Measurements from ENCODE around the gene TNFSF11. TPM values are rescaled to one million over a fixed set of nuclear protein-coding genes. Genes with fewer than 3 reads are reported as not detected.
A peak's percentile ranks its signal among the peaks of the same experiment; 100 is the strongest.

The TNFSF11 gene
- total RNA-seq, 4 donors from 2014 or later: 0.76 to 5.8 TPM; not detected in 2

- DNase-seq: peak in 2 of 3 donors; percentile 36 to 77
- Histone ChIP-seq H3K36me3 (no peaks in the 10 kb centered on the region), H3K27ac (peak overlapping the region in 1 of 4 donors; percentile 0), H3K27me3 (no peaks in the 10 kb centered on the region), H3K4me1 (no peaks in the 10 kb centered on the region), H3K4me3 (no peak overlapping the region), H3K9me3 (no peaks in the 10 kb centered on the region)
- TF ChIP-seq CTCF (IDR thresholded peaks at IDR 0.05): peak; percentile 64 to 89 (median 76)
- no peak for TF ChIP-seq POLR2A (IDR thresholded peaks at IDR 0.05)
These were observed 20.7 kb downstream of the TNFSF11 start for GRCh38 chr13:42594481-42595252.

GRCh38 chr13:42595253-42595571 is 21.3 kb downstream of the TNFSF11 start:
- Histone ChIP-seq H3K27ac (no peak overlapping the region), H3K36me3 (no peaks in the 10 kb centered on the region), H3K9me3 (no peaks in the 10 kb centered on the region), H3K27me3 (no peaks in the 10 kb centered on the region), H3K4me3 (no peak overlapping the region), H3K4me1 (no peaks in the 10 kb centered on the region)
- DNase-seq: no peak
- no peak for TF ChIP-seq POLR2A (IDR thresholded peaks at IDR 0.05)
- TF ChIP-seq CTCF (IDR thresholded peaks at IDR 0.05): no peak

GRCh38 chr13:42597505-42597904 is 23.6 kb downstream of the TNFSF11 start:
- H3K4me3 ChIP-seq: no peak overlapping the region
- H3K27me3 ChIP-seq: no peaks in the 10 kb centered on the region
- H3K36me3 ChIP-seq: no peaks in the 10 kb centered on the region
- no peaks in the 10 kb centered on the region for H3K4me1 ChIP-seq
- DNase-seq: no peak
- no peaks in the 10 kb centered on the region for H3K9me3 ChIP-seq
- no peak overlapping the region for H3K27ac ChIP-seq
- TF ChIP-seq POLR2A (IDR thresholded peaks at IDR 0.05) (no peak), CTCF (IDR thresholded peaks at IDR 0.05) (no peak)

- H3K4me3 ChIP-seq: no peak overlapping the region
- DNase-seq: no peak
- no peak overlapping the region for H3K27ac ChIP-seq
- H3K4me1 ChIP-seq: no peaks in the 10 kb centered on the region
- no peaks in the 10 kb centered on the region for H3K9me3 ChIP-seq
- H3K36me3 ChIP-seq: no peaks in the 10 kb centered on the region
- TF ChIP-seq POLR2A (IDR thresholded peaks at IDR 0.05) (no peak), CTCF (IDR thresholded peaks at IDR 0.05) (no peak)
- H3K27me3 ChIP-seq: no peaks in the 10 kb centered on the region
These were observed 27.0 kb downstream of the TNFSF11 start for GRCh38 chr13:42600943-42601342.

- Histone ChIP-seq H3K4me3 (no peak overlapping the region), H3K27ac (peak overlapping the region in 1 of 4 donors; percentile 1), H3K27me3 (no peaks in the 10 kb centered on the region), H3K4me1 (no peaks in the 10 kb centered on the region), H3K36me3 (no peaks in the 10 kb centered on the region), H3K9me3 (no peaks in the 10 kb centered on the region)
- no peak for DNase-seq
- TF ChIP-seq CTCF (IDR thresholded peaks at IDR 0.05) (no peak), POLR2A (IDR thresholded peaks at IDR 0.05) (no peak)
These were observed 29.0 kb downstream of the TNFSF11 start for GRCh38 chr13:42602906-42603305.

Data from Peyer's patch (tissue), 4 donors.